PFSK-1 (cell line): ENCODE measurements around the gene ADAMTS2.

Experiments used
- FOXP2 ChIP-seq: optimal IDR thresholded peaks from 2 replicates; pipeline ENCODE3; 2011; ENCODE audit warnings: borderline replicate concordance, control low read depth, inconsistent platforms; ENCODE audit not compliant: insufficient read depth; ENCODE audit errors: extremely low read length, extremely low read depth
- POLR2AphosphoS5 ChIP-seq: IDR thresholded peaks from 2 replicates; pipeline ENCODE4 v1.6.1; 2012; ENCODE audit warnings: low read depth, mild to moderate bottlenecking, control low read depth, low read length, moderate library complexity
- SIN3A ChIP-seq: IDR thresholded peaks from 2 replicates; pipeline ENCODE4 v1.6.1; 2012; ENCODE audit warnings: mild to moderate bottlenecking, low read length, moderate library complexity, borderline replicate concordance; ENCODE audit not compliant: insufficient read depth
- TAF1 ChIP-seq: IDR thresholded peaks from 2 replicates; pipeline ENCODE4 v1.6.1; 2012; ENCODE audit warnings: low read length, control low read depth, borderline replicate concordance; ENCODE audit not compliant: insufficient read depth
- TF ChIP-seq, protein P1 (sequence below), 2 experiments: IDR thresholded peaks; 2 replicates each; pipeline versions ENCODE4 v1.6.1 to v1.8.0; 2011 to 2012; ENCODE audit warnings: low read depth in 2 of 2, low read length in 2 of 2, control low read depth in 1 of 2, inconsistent platforms in 1 of 2, mild to moderate bottlenecking in 1 of 2, moderate library complexity in 1 of 2; ENCODE audit not compliant: insufficient read depth in 1 of 2

ADAMTS2 gene

DNA sequence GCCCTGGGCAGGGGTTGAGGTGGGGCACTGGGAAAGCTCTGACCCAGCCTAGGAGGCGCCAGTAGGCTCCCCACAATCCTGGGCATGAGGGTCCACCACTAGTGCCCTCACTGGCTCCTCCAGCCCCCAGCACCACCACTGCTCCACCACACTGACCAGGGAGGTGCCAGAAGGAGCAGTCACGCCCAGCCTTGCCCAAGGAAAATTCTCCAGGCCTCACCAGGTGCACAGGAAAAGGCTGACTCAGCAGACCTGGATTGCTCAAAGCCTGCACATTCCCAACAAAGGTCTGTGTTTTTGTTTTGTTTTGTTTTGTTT lies 222.2 kb downstream of the ADAMTS2 start:
- TF ChIP-seq, protein P1, sequence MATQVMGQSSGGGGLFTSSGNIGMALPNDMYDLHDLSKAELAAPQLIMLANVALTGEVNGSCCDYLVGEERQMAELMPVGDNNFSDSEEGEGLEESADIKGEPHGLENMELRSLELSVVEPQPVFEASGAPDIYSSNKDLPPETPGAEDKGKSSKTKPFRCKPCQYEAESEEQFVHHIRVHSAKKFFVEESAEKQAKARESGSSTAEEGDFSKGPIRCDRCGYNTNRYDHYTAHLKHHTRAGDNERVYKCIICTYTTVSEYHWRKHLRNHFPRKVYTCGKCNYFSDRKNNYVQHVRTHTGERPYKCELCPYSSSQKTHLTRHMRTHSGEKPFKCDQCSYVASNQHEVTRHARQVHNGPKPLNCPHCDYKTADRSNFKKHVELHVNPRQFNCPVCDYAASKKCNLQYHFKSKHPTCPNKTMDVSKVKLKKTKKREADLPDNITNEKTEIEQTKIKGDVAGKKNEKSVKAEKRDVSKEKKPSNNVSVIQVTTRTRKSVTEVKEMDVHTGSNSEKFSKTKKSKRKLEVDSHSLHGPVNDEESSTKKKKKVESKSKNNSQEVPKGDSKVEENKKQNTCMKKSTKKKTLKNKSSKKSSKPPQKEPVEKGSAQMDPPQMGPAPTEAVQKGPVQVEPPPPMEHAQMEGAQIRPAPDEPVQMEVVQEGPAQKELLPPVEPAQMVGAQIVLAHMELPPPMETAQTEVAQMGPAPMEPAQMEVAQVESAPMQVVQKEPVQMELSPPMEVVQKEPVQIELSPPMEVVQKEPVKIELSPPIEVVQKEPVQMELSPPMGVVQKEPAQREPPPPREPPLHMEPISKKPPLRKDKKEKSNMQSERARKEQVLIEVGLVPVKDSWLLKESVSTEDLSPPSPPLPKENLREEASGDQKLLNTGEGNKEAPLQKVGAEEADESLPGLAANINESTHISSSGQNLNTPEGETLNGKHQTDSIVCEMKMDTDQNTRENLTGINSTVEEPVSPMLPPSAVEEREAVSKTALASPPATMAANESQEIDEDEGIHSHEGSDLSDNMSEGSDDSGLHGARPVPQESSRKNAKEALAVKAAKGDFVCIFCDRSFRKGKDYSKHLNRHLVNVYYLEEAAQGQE (IDR thresholded peaks at IDR 0.05; ENCODE audit: insufficient read depth in 1 of 2, low read depth in 2 of 2, low read length in 2 of 2): no peak
- TF ChIP-seq FOXP2 (no peak), POLR2AphosphoS5 (no peak), SIN3A (no peak), TAF1 (no peak)

DNA sequence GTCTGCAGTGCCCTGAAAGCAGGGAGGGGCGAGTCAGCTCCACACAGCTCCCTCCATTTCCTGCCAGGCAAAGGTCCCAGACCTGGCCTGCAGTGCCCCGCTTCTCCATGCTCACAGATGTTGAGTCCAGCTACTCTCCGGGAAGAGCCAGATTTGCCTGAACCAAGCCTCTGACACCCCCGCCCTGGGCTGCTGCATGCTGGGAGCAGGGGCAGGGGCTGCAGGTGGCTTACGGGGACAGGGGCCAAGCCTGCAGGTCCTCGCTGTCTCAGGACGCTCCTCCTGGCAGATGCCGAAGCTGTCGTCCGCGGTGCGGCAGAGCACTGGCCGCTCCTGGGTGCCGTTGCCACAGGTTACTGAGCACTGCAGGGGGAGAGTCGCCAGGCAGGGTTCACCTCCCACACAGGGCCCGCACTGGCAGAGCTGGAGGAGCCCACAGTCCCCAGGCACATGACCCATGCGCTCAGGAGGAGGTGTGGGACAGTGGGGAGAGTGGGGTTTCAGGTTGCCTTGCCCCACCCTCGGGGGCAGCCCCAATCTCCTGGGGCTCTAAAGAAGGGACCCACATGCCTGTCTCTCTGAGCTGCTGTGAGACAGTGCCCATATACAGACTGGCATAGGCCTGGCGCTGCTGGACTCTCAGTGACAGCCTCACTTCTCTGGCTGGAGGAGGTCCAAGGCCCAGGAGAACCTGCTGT lies 222.7 kb downstream of the ADAMTS2 start:
- TF ChIP-seq TAF1: no peak
- no peak for TF ChIP-seq FOXP2
- TF ChIP-seq, protein P1 (IDR thresholded peaks at IDR 0.05; ENCODE audit: insufficient read depth in 1 of 2, low read depth in 2 of 2, low read length in 2 of 2): no peak
- TF ChIP-seq SIN3A: no peak
- no peak for TF ChIP-seq POLR2AphosphoS5

DNA sequence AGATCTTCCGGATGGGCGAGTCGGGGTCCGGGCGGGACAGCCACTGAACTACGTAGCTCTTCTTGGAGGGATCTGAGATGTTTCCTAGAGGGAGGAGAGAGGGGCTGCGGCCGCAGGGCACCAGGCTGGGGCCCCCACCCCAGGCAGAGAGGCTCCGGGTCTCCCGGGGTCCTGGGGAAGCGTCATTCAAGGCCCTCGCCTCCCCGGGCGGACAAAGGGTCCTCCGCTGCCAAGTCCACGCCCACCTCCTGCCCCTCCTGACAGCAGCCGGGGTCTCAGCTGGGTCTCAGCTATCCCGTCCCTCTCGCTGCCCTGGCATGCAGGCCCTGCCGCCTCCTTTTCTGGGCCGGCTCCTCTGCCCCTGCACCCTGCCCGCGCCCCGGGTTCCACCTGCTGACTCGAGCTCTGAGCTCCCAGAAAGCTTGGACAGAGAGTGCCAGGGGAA lies 223.6 kb downstream of the ADAMTS2 start:
- TF ChIP-seq SIN3A (no peak), FOXP2 (no peak), POLR2AphosphoS5 (no peak), TAF1 (no peak)
- TF ChIP-seq, protein P1 (IDR thresholded peaks at IDR 0.05; ENCODE audit: insufficient read depth in 1 of 2, low read depth in 2 of 2, low read length in 2 of 2): no peak

GRCh38 chr5:179120951-179121666 lies 224.2 kb downstream of the ADAMTS2 start:
- TF ChIP-seq SIN3A (no peak), FOXP2 (no peak), TAF1 (no peak), POLR2AphosphoS5 (no peak)
- TF ChIP-seq, protein P1 (IDR thresholded peaks at IDR 0.05; ENCODE audit: insufficient read depth in 1 of 2, low read depth in 2 of 2, low read length in 2 of 2): no peak
